Type B pancreatic cell (in vitro differentiated cells): ENCODE results near the gene ABLIM1. TPM values are rescaled to one million over a fixed set of nuclear protein-coding genes. Genes with fewer than 3 reads are reported as not detected.

Experiments used
- DNase-seq: peaks from one replicate; pipeline ENCODE4 v3.0.0; 2021; ENCODE audit warnings: mixed read lengths; ENCODE audit not compliant: unreplicated experiment; ENCODE audit errors: extremely low spot score
- H3K27ac Mint-ChIP-seq: 2 replicates; pipeline ENCODE4 v1.8.0; 2021; ENCODE audit warnings: mild to moderate bottlenecking, mixed read lengths
- H3K27me3 Mint-ChIP-seq: 2 replicates; pipeline ENCODE4 v1.8.0; 2021; ENCODE audit warnings: mixed read lengths
- H3K36me3 Mint-ChIP-seq: 2 replicates; pipeline ENCODE4 v1.8.0; 2021; ENCODE audit warnings: mixed read lengths
- H3K4me1 Mint-ChIP-seq: one replicate; pipeline ENCODE4 v1.8.0; 2021; ENCODE audit warnings: mixed read lengths; ENCODE audit not compliant: unreplicated experiment
- H3K4me3 Mint-ChIP-seq: 2 replicates; pipeline ENCODE4 v1.8.0; 2021; ENCODE audit warnings: mild to moderate bottlenecking, mixed read lengths
- H3K9me3 Mint-ChIP-seq: 2 replicates; pipeline ENCODE4 v1.8.0; 2021; ENCODE audit warnings: mixed read lengths
- total RNA-seq: library from RNA; stranded (reverse); gene quantifications from 2 replicates; pipeline ENCODE4 v1.2.1, GENCODE V29; 2021; ENCODE audit warnings: low replicate concordance
- TF ChIP-seq, protein P1 (sequence below): fragments of 200-600 bp; sonication (generic); conservative IDR thresholded peaks from 2 replicates; pipeline ENCODE4 v1.5.0; 2021; ENCODE audit warnings: antibody characterized with exemption, mild to moderate bottlenecking

ABLIM1 gene
- total RNA-seq, 1 donor from 2014 or later = 77.7 TPM

DNA sequence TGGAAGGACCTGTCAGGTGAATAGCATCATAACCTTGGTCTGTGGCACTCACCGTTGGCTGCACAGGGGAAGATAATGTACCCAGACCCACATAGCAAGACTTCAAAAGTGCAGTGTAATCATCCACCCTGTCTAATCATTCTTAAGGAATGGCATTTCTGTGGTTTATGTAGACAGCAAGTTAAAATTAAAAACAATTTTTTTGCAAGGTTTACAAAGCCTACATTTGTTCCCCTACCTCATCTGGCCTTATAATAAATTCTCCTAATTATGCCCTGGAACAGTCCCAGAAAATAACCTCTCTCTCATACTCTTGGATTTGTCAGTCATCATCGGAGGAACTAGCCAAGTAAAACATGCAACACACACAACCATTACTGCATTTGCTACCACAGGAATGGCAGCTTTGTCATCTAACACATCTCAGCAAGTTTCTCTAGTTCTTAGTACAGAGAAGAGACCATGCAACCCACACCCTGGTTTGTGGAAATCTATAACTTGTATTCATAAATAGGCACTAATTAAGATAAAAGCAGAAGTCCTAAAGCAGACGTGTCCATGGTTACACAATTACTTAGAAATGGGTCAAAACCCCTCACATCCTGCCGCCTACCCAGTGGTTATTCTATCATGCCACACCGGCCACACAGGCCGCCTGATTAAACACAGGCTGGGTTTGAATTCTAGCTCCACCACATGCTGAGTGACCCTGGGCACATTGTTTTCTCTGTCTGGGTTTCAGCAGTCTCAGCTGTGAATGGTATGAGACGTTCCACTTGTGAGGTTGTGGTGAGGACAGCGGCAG, 19.1 kb downstream of the ABLIM1 start:
- Mint-ChIP-seq H3K36me3 (peaks cover 4% of the 10 kb centered on the region), H3K27ac (peak overlapping the region; percentile 0), H3K4me3 (no peak overlapping the region), H3K27me3 (no peaks in the 10 kb centered on the region), H3K9me3 (no peaks in the 10 kb centered on the region), H3K4me1 (peaks cover 24% of the 10 kb centered on the region)
- no peak for DNase-seq
- TF ChIP-seq, protein P1, sequence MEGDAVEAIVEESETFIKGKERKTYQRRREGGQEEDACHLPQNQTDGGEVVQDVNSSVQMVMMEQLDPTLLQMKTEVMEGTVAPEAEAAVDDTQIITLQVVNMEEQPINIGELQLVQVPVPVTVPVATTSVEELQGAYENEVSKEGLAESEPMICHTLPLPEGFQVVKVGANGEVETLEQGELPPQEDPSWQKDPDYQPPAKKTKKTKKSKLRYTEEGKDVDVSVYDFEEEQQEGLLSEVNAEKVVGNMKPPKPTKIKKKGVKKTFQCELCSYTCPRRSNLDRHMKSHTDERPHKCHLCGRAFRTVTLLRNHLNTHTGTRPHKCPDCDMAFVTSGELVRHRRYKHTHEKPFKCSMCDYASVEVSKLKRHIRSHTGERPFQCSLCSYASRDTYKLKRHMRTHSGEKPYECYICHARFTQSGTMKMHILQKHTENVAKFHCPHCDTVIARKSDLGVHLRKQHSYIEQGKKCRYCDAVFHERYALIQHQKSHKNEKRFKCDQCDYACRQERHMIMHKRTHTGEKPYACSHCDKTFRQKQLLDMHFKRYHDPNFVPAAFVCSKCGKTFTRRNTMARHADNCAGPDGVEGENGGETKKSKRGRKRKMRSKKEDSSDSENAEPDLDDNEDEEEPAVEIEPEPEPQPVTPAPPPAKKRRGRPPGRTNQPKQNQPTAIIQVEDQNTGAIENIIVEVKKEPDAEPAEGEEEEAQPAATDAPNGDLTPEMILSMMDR = no peak

DNA sequence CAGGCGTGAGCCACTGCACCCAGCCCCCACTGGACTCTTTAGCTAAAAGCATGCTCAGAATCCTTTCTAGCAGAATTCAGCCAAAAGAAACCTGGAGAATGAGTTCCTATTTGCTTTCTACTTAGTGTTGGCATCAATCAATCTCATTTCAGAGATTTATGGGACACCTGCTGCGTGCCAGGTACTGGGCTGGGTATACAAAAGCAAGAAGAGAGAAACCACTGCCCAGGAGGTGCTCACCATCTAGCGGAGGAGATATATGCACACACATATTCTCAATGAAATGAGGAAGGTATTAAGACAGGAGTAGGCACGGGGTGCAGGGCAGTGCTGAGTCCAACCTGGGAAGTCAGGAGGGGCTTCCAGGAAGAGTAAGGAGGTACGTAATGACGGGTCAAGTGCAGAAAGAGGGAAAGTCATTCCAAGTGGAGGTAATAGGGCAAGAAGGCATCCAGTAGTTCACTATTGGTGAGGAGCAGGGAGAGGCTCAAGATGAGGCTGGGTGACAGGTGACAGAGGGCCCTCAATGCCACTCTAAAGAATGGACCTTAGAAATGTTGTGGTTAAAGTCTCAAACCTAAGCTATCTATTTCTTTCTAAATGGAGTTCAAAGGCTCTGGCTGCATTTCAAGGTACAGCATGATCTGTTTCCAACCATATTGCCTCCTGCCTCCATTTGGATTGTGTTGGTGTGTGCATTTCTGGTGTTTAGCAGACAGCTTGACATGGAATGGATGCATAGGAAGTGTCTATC, 22.1 kb downstream of the ABLIM1 start:
- TF ChIP-seq, protein P1 = no peak
- H3K27ac Mint-ChIP-seq = peak overlapping the region; percentile 88
- peaks cover 50% of the 10 kb centered on the region for H3K4me1 Mint-ChIP-seq
- no peaks in the 10 kb centered on the region for H3K9me3 Mint-ChIP-seq
- H3K27me3 Mint-ChIP-seq = peaks cover 22% of the 10 kb centered on the region
- DNase-seq = no peak
- no peak overlapping the region for H3K4me3 Mint-ChIP-seq
- H3K36me3 Mint-ChIP-seq = no peaks in the 10 kb centered on the region

DNA sequence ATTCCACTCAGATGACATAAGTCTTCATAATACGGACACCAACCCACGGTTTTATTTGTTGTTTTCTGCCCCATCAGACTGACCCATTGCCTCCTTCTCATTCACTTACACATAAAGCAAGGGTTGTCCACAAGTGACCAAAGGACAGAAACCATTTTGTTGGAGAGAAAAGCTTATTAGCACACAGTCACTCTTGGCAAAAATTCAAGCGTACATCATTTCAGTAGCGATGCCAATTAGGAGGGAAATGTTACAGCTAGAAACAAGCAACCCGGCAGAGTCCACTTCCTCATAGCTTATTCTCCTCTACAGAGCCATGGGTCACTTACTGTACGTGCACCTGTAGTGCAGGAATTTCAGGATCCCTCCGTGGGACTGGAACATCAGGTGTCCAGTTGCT, 23.0 kb downstream of the ABLIM1 start:
- Mint-ChIP-seq H3K4me1 (peaks cover 54% of the 10 kb centered on the region), H3K27ac (peak overlapping the region; percentile 88), H3K9me3 (no peaks in the 10 kb centered on the region), H3K27me3 (peaks cover 27% of the 10 kb centered on the region), H3K4me3 (peak overlapping the region; percentile 64), H3K36me3 (no peaks in the 10 kb centered on the region)
- TF ChIP-seq, protein P1 = no peak
- no peak for DNase-seq

DNA sequence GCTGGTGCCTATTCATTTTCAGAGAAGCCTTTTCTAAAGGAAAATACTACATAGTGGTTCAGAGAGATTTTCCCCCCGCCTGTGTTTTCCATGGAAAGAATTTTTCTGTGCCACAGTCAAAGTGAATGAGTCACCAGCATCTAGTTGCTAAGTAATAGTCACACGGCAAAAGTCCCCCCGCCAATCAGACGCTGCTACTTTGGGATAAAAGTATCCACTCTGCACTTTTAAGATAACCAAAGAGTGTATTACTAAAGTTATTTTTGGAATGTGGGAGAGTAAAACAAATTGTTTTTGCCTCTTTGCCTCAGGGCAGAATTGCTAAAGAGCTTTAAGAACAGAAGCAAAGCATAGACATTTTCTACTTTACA, 23.5 kb downstream of the ABLIM1 start:
- Mint-ChIP-seq H3K4me3 (peak overlapping the region; percentile 71), H3K9me3 (no peaks in the 10 kb centered on the region), H3K27me3 (peaks cover 27% of the 10 kb centered on the region), H3K4me1 (peaks cover 52% of the 10 kb centered on the region), H3K36me3 (no peaks in the 10 kb centered on the region), H3K27ac (peak overlapping the region; percentile 88)
- DNase-seq = no peak
- TF ChIP-seq, protein P1 = no peak

DNA sequence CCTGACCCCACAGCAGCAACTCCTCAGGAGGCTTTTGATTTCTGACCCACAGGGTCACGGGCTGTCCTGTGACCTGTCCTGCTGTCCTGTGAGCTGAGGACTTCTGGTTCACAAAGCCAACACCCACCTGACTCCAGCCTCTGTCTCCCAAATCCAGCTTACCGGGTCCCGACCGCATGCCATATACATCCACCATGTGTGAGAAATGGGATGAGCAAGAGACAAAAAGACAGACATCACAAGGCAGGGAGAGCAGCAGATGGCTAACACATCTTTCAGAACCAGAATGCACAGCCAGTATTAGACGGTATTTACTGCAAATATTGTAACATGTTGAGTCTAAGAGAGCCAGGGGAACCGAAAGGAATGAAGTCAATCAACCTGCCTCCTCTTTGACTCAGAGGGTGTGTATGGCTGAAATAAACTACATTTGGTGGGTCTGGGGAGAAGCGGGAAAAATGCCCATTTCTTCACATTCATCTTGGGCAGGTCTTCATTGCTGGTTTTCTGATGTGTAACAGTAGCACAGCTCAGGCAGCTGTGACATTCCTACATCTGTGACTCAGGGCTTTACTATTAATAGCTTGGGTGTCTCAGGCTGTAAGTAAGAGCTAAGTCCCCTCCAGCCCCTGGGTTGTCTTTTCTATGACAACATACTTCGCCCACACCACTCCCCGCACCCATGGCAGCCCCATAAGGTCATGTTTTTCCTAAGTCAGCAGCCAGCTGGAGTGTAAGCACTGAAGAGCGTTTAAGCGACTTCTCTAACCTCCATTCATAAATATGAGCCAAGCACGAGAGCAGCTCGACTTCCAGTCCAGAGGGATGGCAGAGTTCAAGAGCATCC, 25.0 kb downstream of the ABLIM1 start:
- H3K36me3 Mint-ChIP-seq = no peaks in the 10 kb centered on the region
- peak overlapping the region; percentile 95 for H3K4me3 Mint-ChIP-seq
- H3K4me1 Mint-ChIP-seq = peaks cover 44% of the 10 kb centered on the region
- H3K27me3 Mint-ChIP-seq = peaks cover 27% of the 10 kb centered on the region
- H3K27ac Mint-ChIP-seq = peak overlapping the region; percentile 98
- no peaks in the 10 kb centered on the region for H3K9me3 Mint-ChIP-seq
- no peak for DNase-seq
- TF ChIP-seq, protein P1 = no peak
